Right atrium auricular region (tissue), 2 donors: ENCODE measurements around the gene MAT2B. TPM values are rescaled to one million over a fixed set of nuclear protein-coding genes. Genes with fewer than 3 reads are reported as not detected.

Experiments used
- DNase-seq: peaks from one replicate; pipeline ENCODE4 v3.0.0-alpha.2; 2019; ENCODE audit warnings: low spot score
- H3K27ac ChIP-seq, 2 donors: fragments of 200-600 bp; sonication (generic); 1 replicate in 1 of 2; 2 replicates in 1 of 2; pipeline ENCODE4 v1.5.1; 2016 to 2019
- H3K27me3 ChIP-seq, 2 donors: fragments of 200-600 bp; sonication (generic); one replicate each; pipeline versions ENCODE4 v1.5.1 to v1.6.0; 2017 to 2019
- H3K36me3 ChIP-seq: fragments of 200-600 bp; sonication (generic); one replicate; pipeline ENCODE4 v1.5.1; 2016
- H3K4me1 ChIP-seq, 2 donors: fragments of 200-600 bp; sonication (generic); one replicate each; pipeline versions ENCODE4 v1.5.1 to v1.6.0; 2017 to 2019
- H3K4me3 ChIP-seq, 2 donors: fragments of 200-600 bp; sonication (generic); 1 replicate in 1 of 2; 2 replicates in 1 of 2; pipeline ENCODE4 v1.5.1; 2017 to 2019; ENCODE audit warnings: mild to moderate bottlenecking in 1 of 2, moderate library complexity in 1 of 2
- H3K9me3 ChIP-seq, 2 donors: fragments of 200-600 bp; sonication (generic); one replicate each; pipeline ENCODE4 v1.5.1; 2019
- total RNA-seq, 2 donors: library from RNA; depleted of rRNA; stranded (reverse); fragments of >200 nt; gene quantifications; one replicate each; pipeline ENCODE4 v1.1.0, GENCODE V29; 2016
- TF ChIP-seq, protein P1 (sequence below), 2 donors: fragments of 200-600 bp; sonication (generic); IDR thresholded peaks; one replicate each; pipeline ENCODE4 v1.5.1; 2019; ENCODE audit warnings: antibody characterized with exemption in 2 of 2

The MAT2B gene
- total RNA-seq, 2 donors from 2014 or later = 47.6 to 84.7 TPM

GRCh38 chr5:163475411-163475810, 30.0 kb upstream of the MAT2B start:
- Histone ChIP-seq H3K4me3 (no peak overlapping the region), H3K9me3 (no peaks in the 10 kb centered on the region), H3K36me3 (no peaks in the 10 kb centered on the region), H3K4me1 (no peaks in the 10 kb centered on the region), H3K27me3 (no peaks in the 10 kb centered on the region), H3K27ac (no peak overlapping the region)
- DNase-seq = no peak
- TF ChIP-seq, protein P1, sequence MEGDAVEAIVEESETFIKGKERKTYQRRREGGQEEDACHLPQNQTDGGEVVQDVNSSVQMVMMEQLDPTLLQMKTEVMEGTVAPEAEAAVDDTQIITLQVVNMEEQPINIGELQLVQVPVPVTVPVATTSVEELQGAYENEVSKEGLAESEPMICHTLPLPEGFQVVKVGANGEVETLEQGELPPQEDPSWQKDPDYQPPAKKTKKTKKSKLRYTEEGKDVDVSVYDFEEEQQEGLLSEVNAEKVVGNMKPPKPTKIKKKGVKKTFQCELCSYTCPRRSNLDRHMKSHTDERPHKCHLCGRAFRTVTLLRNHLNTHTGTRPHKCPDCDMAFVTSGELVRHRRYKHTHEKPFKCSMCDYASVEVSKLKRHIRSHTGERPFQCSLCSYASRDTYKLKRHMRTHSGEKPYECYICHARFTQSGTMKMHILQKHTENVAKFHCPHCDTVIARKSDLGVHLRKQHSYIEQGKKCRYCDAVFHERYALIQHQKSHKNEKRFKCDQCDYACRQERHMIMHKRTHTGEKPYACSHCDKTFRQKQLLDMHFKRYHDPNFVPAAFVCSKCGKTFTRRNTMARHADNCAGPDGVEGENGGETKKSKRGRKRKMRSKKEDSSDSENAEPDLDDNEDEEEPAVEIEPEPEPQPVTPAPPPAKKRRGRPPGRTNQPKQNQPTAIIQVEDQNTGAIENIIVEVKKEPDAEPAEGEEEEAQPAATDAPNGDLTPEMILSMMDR (IDR thresholded peaks at IDR 0.05) = no peak

DNA sequence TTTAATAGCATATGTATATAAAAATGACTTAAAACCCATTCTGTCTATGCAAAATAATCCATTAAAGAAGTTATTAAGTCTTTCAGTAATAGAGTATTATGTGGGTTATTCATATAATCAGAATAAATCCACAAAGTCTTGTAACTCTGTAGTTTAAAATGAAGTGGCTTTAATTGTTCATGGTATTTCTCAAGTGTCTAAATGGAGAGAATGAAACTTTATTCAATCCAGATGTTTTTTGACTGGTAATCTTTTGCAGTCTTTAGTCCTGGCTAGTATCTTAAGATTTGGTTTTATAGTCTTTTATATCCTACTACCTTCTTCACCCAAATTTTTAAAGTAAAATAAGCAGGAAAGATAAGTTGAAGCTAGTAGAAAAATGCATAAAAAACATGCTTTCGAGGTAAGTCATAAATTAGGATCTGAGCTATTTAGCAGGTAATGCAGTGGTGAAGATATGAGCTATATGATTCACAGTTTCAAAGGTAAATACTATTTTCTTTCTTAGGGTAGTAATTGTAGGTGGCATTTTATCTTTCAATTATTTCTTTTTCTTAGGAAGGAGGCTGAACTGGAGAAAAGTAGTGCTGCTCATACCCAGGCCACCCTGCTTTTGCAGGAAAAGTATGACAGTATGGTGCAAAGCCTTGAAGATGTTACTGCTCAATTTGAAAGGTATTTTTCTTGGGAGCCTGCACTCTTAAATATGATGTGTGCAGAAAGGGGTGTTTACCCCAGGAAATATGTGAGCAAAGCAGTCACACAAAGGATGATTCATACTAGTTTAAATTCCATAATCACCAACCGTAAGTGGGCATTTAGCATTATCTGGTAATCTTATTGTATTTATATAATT, 27.1 kb upstream of the MAT2B start:
- TF ChIP-seq, protein P1 (IDR thresholded peaks at IDR 0.05) = no peak
- DNase-seq = no peak
- H3K27ac ChIP-seq = no peak overlapping the region

GRCh38 chr5:163478982-163479271, 26.5 kb upstream of the MAT2B start:
- Histone ChIP-seq H3K4me1 (no peaks in the 10 kb centered on the region), H3K36me3 (no peaks in the 10 kb centered on the region), H3K4me3 (no peak overlapping the region), H3K27me3 (no peaks in the 10 kb centered on the region), H3K27ac (no peak overlapping the region), H3K9me3 (no peaks in the 10 kb centered on the region)
- TF ChIP-seq, protein P1 (IDR thresholded peaks at IDR 0.05) = no peak
- DNase-seq = no peak

More for the DNA sequence above, 27.1 kb upstream of the MAT2B start:
- Histone ChIP-seq H3K9me3 (no peaks in the 10 kb centered on the region), H3K4me1 (no peaks in the 10 kb centered on the region), H3K36me3 (no peaks in the 10 kb centered on the region), H3K27me3 (no peaks in the 10 kb centered on the region), H3K4me3 (no peak overlapping the region)

- Histone ChIP-seq H3K27me3 (no peaks in the 10 kb centered on the region), H3K36me3 (no peaks in the 10 kb centered on the region), H3K4me3 (no peak overlapping the region), H3K4me1 (no peaks in the 10 kb centered on the region), H3K27ac (no peak overlapping the region), H3K9me3 (no peaks in the 10 kb centered on the region)
- TF ChIP-seq, protein P1 (IDR thresholded peaks at IDR 0.05) = no peak
- no peak for DNase-seq
Measured at GRCh38 chr5:163489055-163489744, 16.2 kb upstream of the MAT2B start.

GRCh38 chr5:163489745-163490075, 15.7 kb upstream of the MAT2B start:
- H3K4me1 ChIP-seq = no peaks in the 10 kb centered on the region
- no peak overlapping the region for H3K4me3 ChIP-seq
- H3K27me3 ChIP-seq = no peaks in the 10 kb centered on the region
- H3K36me3 ChIP-seq = no peaks in the 10 kb centered on the region
- DNase-seq = no peak
- TF ChIP-seq, protein P1 (IDR thresholded peaks at IDR 0.05) = no peak
- H3K27ac ChIP-seq = no peak overlapping the region
- H3K9me3 ChIP-seq = no peaks in the 10 kb centered on the region
